ENCODE measurements around the gene CTNNA3. TPM values are rescaled to one million over a fixed set of nuclear protein-coding genes. Genes with fewer than 3 reads are reported as not detected.

CTNNA3 gene
- total and polyA plus RNA-seq, 2 of the 4 experiments (the other 2 are of a cell fraction) = 0.19 to 0.90 TPM

DNA sequence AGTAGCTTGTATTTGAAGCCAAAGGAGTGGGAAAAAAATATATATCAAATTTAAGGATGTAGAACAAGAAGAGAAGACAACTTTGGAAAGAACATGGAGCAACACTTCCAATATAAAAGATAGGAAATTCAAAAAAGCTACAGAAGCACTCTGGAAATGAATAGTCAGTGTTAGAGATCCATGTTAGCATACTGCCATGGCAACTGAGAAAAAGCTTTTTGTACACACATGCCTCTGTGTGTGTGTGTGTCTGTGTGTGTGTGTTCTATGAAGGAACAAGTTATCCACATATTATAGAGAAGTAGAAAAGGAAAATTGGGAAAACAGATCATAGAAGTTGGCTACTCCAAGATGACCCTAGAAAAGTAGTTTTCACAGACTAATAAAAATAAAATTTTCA is 673.9 kb downstream of the CTNNA3 start:
- Histone ChIP-seq H3K4me2 (ENCODE audit: low read depth, low read length) (no peak overlapping the region), H4K5ac (ENCODE audit: low read depth, low read length) (no peak overlapping the region), H4K91ac (ENCODE audit: insufficient read depth, low read depth, low read length) (no peak overlapping the region), H2AK9ac (replicated peaks; ENCODE audit: low read depth, low read length, poor library complexity) (no peak overlapping the region), H2BK120ac (ENCODE audit: low read depth, low read length) (no peak overlapping the region), H2AFZ (replicated peaks; ENCODE audit: low read length, poor library complexity) (no peak overlapping the region), H3K18ac (ENCODE audit: low read depth, low read length) (no peak overlapping the region), H3K14ac (replicated peaks; ENCODE audit: low read depth, low read length) (no peak overlapping the region), H3K4me1 (ENCODE audit: control insufficient read depth, insufficient read depth, low read length) (no peaks in the 10 kb centered on the region), H4K8ac (ENCODE audit: low read depth in 2 of 2, low read length in 2 of 2) (no peak overlapping the region), H2AK5ac (ENCODE audit: low read depth, low read length) (no peak overlapping the region), H3K23ac (ENCODE audit: low read depth, low read length) (no peak overlapping the region), H2BK5ac (ENCODE audit: low read depth, low read length, poor library complexity, severe bottlenecking) (no peak overlapping the region), H3K9ac (ENCODE audit: low read depth, low read length) (no peak overlapping the region), H2BK15ac (ENCODE audit: low read depth, low read length) (no peak overlapping the region), H3K9me3 (ENCODE audit: control insufficient read depth, insufficient read depth, low read length) (no peaks in the 10 kb centered on the region), H3K9me1 (ENCODE audit: insufficient read depth, low read length) (no peaks in the 10 kb centered on the region), H2BK20ac (ENCODE audit: low read depth, low read length) (no peak overlapping the region), H3K4me3 (ENCODE audit: insufficient read depth, low read depth, low read length) (no peak overlapping the region), H3K4ac (ENCODE audit: low read depth, low read length) (no peak overlapping the region), H3K56ac (ENCODE audit: extremely low read depth, insufficient read depth, low read length) (no peak overlapping the region), H3K79me1 (ENCODE audit: low read depth in 1 of 2, low read length in 2 of 2) (no peaks in the 10 kb centered on the region), H3K27me3 (ENCODE audit: control insufficient read depth, insufficient read depth, low read length) (no peaks in the 10 kb centered on the region), H4K20me1 (ENCODE audit: insufficient read depth, low read length) (no peaks in the 10 kb centered on the region), H3K27ac (ENCODE audit: insufficient read depth, low read length) (no peak overlapping the region), H3K36me3 (ENCODE audit: control insufficient read depth, insufficient read depth, low read length) (no peaks in the 10 kb centered on the region)
- no peak for DNase-seq
- in situ Hi-C loops (cut with MboI; ENCODE audit: low sequenced_read_pairs) (no loop called here), intact Hi-C loops (cut with micrococcal nuclease) (no loop called here), dilution Hi-C loops (cut with HindIII; ENCODE audit: low sequenced_read_pairs, unreplicated experiment) (no loop called here)
- ChIA-PET POLR2A (ENCODE audit: unreplicated experiment) (no interaction called here), CTCF (no interaction called here)
- BruUV-seq (replicated peaks) = no TSS peak
- TF ChIP-seq CHD1 (IDR thresholded peaks at IDR 0.05; ENCODE audit: low read depth, low read length) = no peak
- no peak for TF ChIP-seq MAFK (IDR thresholded peaks at IDR 0.05; ENCODE audit: low read depth, low read length)
- no peak for TF ChIP-seq RAD21 (IDR thresholded peaks at IDR 0.05; ENCODE audit: low read length)
- TF ChIP-seq BHLHE40 (IDR thresholded peaks at IDR 0.05; ENCODE audit: low read depth, low read length) = no peak
- no peak for TF ChIP-seq CTCF (conservative IDR thresholded peaks at IDR 0.05; ENCODE audit: low read depth, low read length)
- no peak for TF ChIP-seq CEBPB (IDR thresholded peaks at IDR 0.05; ENCODE audit: low read depth, low read length)
- no peak for TF ChIP-seq MXI1 (IDR thresholded peaks at IDR 0.05; ENCODE audit: borderline replicate concordance, low read depth, low read length)
- TF ChIP-seq ELK1 (IDR thresholded peaks at IDR 0.05; ENCODE audit: borderline replicate concordance, low read depth, low read length) = no peak
- TF ChIP-seq NFE2L2 (IDR thresholded peaks at IDR 0.05; ENCODE audit: low read depth, low read length) = no peak
- TF ChIP-seq MAZ (IDR thresholded peaks at IDR 0.05; ENCODE audit: borderline replicate concordance, low read depth, low read length) = no peak
- no peak for TF ChIP-seq FOS (IDR thresholded peaks at IDR 0.05; ENCODE audit: low read depth, low read length)
- no peak for TF ChIP-seq RCOR1 (IDR thresholded peaks at IDR 0.05; ENCODE audit: insufficient replicate concordance, low read length)
- TF ChIP-seq POLR2A (IDR thresholded peaks at IDR 0.05; ENCODE audit: low read depth, low read length) = no peak
- TF ChIP-seq USF2 (IDR thresholded peaks at IDR 0.05; ENCODE audit: low read depth, low read length) = no peak
- TF ChIP-seq SMC3 (IDR thresholded peaks at IDR 0.05; ENCODE audit: low read depth, low read length) = no peak
- no peak for TF ChIP-seq RFX5 (IDR thresholded peaks at IDR 0.05; ENCODE audit: low read depth, low read length)
- ATAC-seq (ENCODE audit: low read depth) = no peak
